Endothelial cell of umbilical vein (primary cell): Measurements from ENCODE around the gene PLXNC1. TPM values are rescaled to one million over a fixed set of nuclear protein-coding genes. Genes with fewer than 3 reads are reported as not detected.

Experiments
- BruUV-seq: library from RNA; stranded (reverse); fragments of 400-500 nt; replicated peaks from 2 replicates; lab custom pipeline; 2021; lab: Mats Ljungman, UMichigan
- CTCF ChIA-PET: fragments of 300-600, 350-600 bp; sonication (Branson Sonifier 250); formaldehyde crosslinking; loops from one replicate; lab custom pipeline; 2021; ENCODE audit warnings: antibody characterized with exemption, inconsistent platforms; lab: Charles Lee
- POLR2A ChIA-PET: fragments of 300-600, 350-600 bp; sonication (Branson Sonifier 250); formaldehyde crosslinking; loops from one replicate; lab custom pipeline; 2021; ENCODE audit warnings: antibody characterized with exemption, inconsistent platforms; lab: Charles Lee
- DNase-seq: peaks from one replicate; pipeline ENCODE4 v3.0.0-alpha.2; 2011; ENCODE audit warnings: low read depth, low spot score
- FAIRE-seq: peaks from 2 replicates; lab custom pipeline; 2011; peaks lifted over from hg19 to GRCh38; lab: Jason Lieb, UNC
- H2AFZ ChIP-seq: 2 replicates; pipeline ENCODE4 v1.6.0; 2012; ENCODE audit warnings: low read depth, low read length, control low read depth, inconsistent platforms
- H3K27ac ChIP-seq: 2 replicates; pipeline ENCODE4 v1.5.1; 2011; ENCODE audit warnings: low read depth, mild to moderate bottlenecking, control low read depth, low read length, moderate library complexity; ENCODE audit not compliant: insufficient read depth
- H3K27me3 ChIP-seq, 2 experiments: 2 replicates each; pipeline versions ENCODE4 v1.6.0 to v1.6.1; 2011; ENCODE audit warnings: low read length in 2 of 2, mixed read lengths in 1 of 2; ENCODE audit not compliant: control insufficient read depth in 2 of 2, insufficient read depth in 2 of 2
- H3K36me3 ChIP-seq, 2 experiments: 2 replicates in 1 of 2; 3 replicates in 1 of 2; pipeline ENCODE4 v1.5.1; 2011; ENCODE audit warnings: low read length in 2 of 2, mild to moderate bottlenecking in 1 of 2, moderate library complexity in 1 of 2; ENCODE audit not compliant: control insufficient read depth in 2 of 2, insufficient read depth in 2 of 2; ENCODE audit errors: extremely low read depth in 1 of 2
- H3K4me1 ChIP-seq: 3 replicates; pipeline ENCODE4 v1.5.1; 2011; ENCODE audit warnings: mild to moderate bottlenecking, low read length; ENCODE audit not compliant: control insufficient read depth, insufficient read depth; ENCODE audit errors: extremely low read depth
- H3K4me2 ChIP-seq: 2 replicates; pipeline ENCODE4 v1.6.1; 2011; ENCODE audit warnings: low read length, control low read depth, mixed read lengths; ENCODE audit not compliant: insufficient read depth
- H3K4me3 ChIP-seq, 3 experiments: fragments of 200-600 bp in 1 of 3; sonication (generic), shearing (Covaris generic) in 1 of 3; replicated peaks in 1 of 3; 2 replicates each; pipeline ENCODE4 v1.5.1; 2011 to 2016; ENCODE audit warnings: control low read depth in 3 of 3, low read length in 3 of 3, mild to moderate bottlenecking in 2 of 3, inconsistent platforms in 1 of 3, low read depth in 1 of 3, moderate library complexity in 1 of 3; ENCODE audit not compliant: insufficient read depth in 1 of 3
- H3K79me2 ChIP-seq: 2 replicates; pipeline ENCODE4 v1.6.0; 2012; ENCODE audit warnings: low read length, inconsistent platforms; ENCODE audit not compliant: control insufficient read depth, insufficient read depth
- H3K9ac ChIP-seq: replicated peaks from 2 replicates; pipeline ENCODE3; 2011; ENCODE audit warnings: low read length, control low read depth; ENCODE audit not compliant: insufficient read depth; ENCODE audit errors: extremely low read depth
- H3K9me1 ChIP-seq: replicated peaks from 3 replicates; pipeline ENCODE4 v1.6.0; 2011; ENCODE audit warnings: mild to moderate bottlenecking, low read length; ENCODE audit not compliant: control insufficient read depth, insufficient read depth; ENCODE audit errors: extremely low read depth
- H3K9me3 ChIP-seq: replicated peaks from 2 replicates; pipeline ENCODE4 v1.5.1; 2012; ENCODE audit warnings: low read length, inconsistent platforms; ENCODE audit not compliant: control insufficient read depth, insufficient read depth
- H4K20me1 ChIP-seq: replicated peaks from 2 replicates; pipeline ENCODE3; 2011; ENCODE audit warnings: mild to moderate bottlenecking, low read length; ENCODE audit not compliant: control insufficient read depth, insufficient read depth; ENCODE audit errors: extremely low read depth
- EZH2 ChIP-seq: IDR thresholded peaks from 2 replicates; pipeline ENCODE4 v1.6.1; 2012; ENCODE audit warnings: borderline replicate concordance, low read depth, mild to moderate bottlenecking, moderate library complexity, low read length, inconsistent platforms; ENCODE audit not compliant: severe bottlenecking
- FOS ChIP-seq: IDR thresholded peaks from 2 replicates; pipeline ENCODE4 v1.6.1; 2011; ENCODE audit warnings: mild to moderate bottlenecking, low read length, moderate library complexity, borderline replicate concordance; ENCODE audit not compliant: insufficient read depth
- GATA2 ChIP-seq: IDR thresholded peaks from 2 replicates; pipeline ENCODE4 v1.7.0; 2011; ENCODE audit warnings: low read depth, mild to moderate bottlenecking, moderate library complexity, mixed read lengths, low read length; ENCODE audit not compliant: insufficient read length, insufficient read depth
- JUN ChIP-seq: IDR thresholded peaks from 2 replicates; pipeline ENCODE4 v1.6.1; 2011; ENCODE audit warnings: borderline replicate concordance, low read depth; ENCODE audit not compliant: insufficient read length, insufficient read depth
- POLR2A ChIP-seq: IDR thresholded peaks from 2 replicates; pipeline ENCODE4 v1.6.1; 2012; ENCODE audit warnings: low read depth, mild to moderate bottlenecking, control low read depth, low read length
- POLR2AphosphoS5 ChIP-seq: IDR thresholded peaks from 2 replicates; pipeline ENCODE4 v1.6.1; 2012; ENCODE audit warnings: low read depth, mild to moderate bottlenecking, control low read depth, low read length, moderate library complexity; ENCODE audit not compliant: insufficient read depth
- dilution Hi-C: fragments of 300-500 bp; cut with MboI; formaldehyde crosslinking; loops from one replicate; pipeline ENCODE4 v1.15.0; 2019; ENCODE audit warnings: low sequenced_read_pairs; ENCODE audit not compliant: extremely low pct_ligation_motif_present
- intact Hi-C: fragments of 100-400 bp; cut with micrococcal nuclease; formaldehyde crosslinking; loops from one replicate; pipeline ENCODE4 v1.10.0; 2022
- polyA plus RNA-seq, 4 experiments: library from polyadenylated mRNA; depleted of rRNA in 3 of 4; stranded (reverse) in 3 of 4; unstranded in 1 of 4; fragments of >200 nt; gene quantifications; 2 replicates each; pipeline versions ENCODE4 v1.2.1 to v1.2.3, GENCODE V29; 2011 to 2012; ENCODE audit warnings: missing spikeins in 1 of 4
- total RNA-seq: library from RNA; stranded (reverse); gene quantifications from 2 replicates; pipeline ENCODE4 v1.2.3, GENCODE V29; 2021

PLXNC1 gene
- total and polyA plus RNA-seq, 2 donors (not counting 3 experiments of a cell fraction or from before 2014, with no cell fraction given): 0.04 TPM; not detected in 1

DNA sequence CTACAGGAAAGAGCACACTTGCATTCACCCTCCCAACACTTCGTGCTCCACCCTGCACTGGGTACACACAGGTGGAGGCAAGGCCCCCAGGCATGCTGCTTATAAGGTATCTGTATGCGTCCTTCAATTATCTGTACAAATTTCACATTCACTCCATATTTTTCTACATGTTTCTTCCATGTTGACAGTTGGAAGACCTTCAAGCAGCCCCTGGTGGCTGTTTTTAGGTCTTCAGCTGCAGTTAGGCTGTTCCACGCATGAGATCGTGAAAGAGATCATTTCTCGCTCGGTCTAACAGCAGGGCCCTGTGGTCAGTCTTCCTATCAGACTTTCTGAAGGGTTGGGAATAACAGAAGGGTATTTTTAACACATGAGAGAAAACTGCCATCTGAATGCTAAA is 47.1 kb downstream of the PLXNC1 start:
- Histone ChIP-seq H3K9ac (no peak overlapping the region), H4K20me1 (no peaks in the 10 kb centered on the region), H3K9me1 (no peaks in the 10 kb centered on the region), H3K27ac (no peak overlapping the region), H3K4me1 (no peaks in the 10 kb centered on the region), H3K79me2 (no peaks in the 10 kb centered on the region), H3K4me2 (no peak overlapping the region), H2AFZ (no peak overlapping the region), H3K9me3 (no peaks in the 10 kb centered on the region), H3K36me3 (no peaks in the 10 kb centered on the region), H3K27me3 (no peaks in the 10 kb centered on the region), H3K4me3 (no peak overlapping the region)
- intact Hi-C loops: no loop called here
- DNase-seq (no peak), FAIRE-seq (no peak)
- BruUV-seq: no TSS peak
- CTCF ChIA-PET: no interaction called here
- POLR2A ChIA-PET: no interaction called here
- TF ChIP-seq POLR2A (no peak), JUN (no peak)
- dilution Hi-C loops: no loop called here

DNA sequence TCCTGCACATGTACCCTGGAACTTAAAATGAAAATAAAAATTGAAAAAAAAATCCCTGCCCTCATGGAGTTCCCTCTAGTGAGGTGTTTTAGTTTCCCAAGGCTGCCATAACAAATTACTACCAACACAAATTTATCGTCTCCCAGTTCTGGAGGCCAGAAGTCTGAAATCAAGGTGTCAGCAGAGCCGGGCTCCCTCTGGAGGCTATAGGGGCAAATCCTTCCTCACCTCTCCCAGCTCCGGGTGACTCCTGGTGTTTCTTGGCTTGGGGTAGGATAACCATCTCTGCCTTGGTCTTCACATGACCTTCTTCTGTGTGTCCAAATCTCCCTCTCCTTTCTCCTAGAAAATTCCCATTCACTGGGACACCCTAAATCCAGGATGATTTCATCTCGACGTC is 50.1 kb downstream of the PLXNC1 start:
- Histone ChIP-seq H2AFZ (no peak overlapping the region), H3K4me3 (no peak overlapping the region), H4K20me1 (no peaks in the 10 kb centered on the region), H3K9me1 (no peaks in the 10 kb centered on the region), H3K27ac (no peak overlapping the region), H3K9me3 (no peaks in the 10 kb centered on the region), H3K79me2 (no peaks in the 10 kb centered on the region), H3K4me1 (no peaks in the 10 kb centered on the region), H3K4me2 (no peak overlapping the region), H3K9ac (no peak overlapping the region), H3K36me3 (no peaks in the 10 kb centered on the region), H3K27me3 (peaks cover 0 to 2% of the 10 kb centered on the region in 2 experiments)
- dilution Hi-C loops (no loop called here), intact Hi-C loops (no loop called here)
- no TSS peak for BruUV-seq
- FAIRE-seq: no peak
- no peak for TF ChIP-seq POLR2A
- TF ChIP-seq JUN: no peak
- no peak for TF ChIP-seq EZH2
- no peak for TF ChIP-seq FOS
- TF ChIP-seq POLR2AphosphoS5: no peak
- TF ChIP-seq GATA2: no peak
- DNase-seq: no peak
- ChIA-PET POLR2A (no interaction called here), CTCF (interaction anchor here (1.4 kb wide), 1 partner anchor 19 kb away, joined by 3 read pairs; no protein-coding TSS in a partner anchor)
